Esophagus muscularis mucosa (tissue), 3 donors: ENCODE results near the gene KRT86.

Experiments used
- CTCF ChIP-seq, 3 experiments: fragments of 200-600 bp in 2 of 3; fragments of 450-650 bp in 1 of 3; sonication (generic) in 2 of 3; IDR thresholded peaks; one replicate each; pipeline ENCODE4 v1.5.1; 2017 to 2019; ENCODE audit warnings: antibody characterized with exemption in 3 of 3, mild to moderate bottlenecking in 2 of 3, moderate library complexity in 1 of 3
- POLR2A ChIP-seq: fragments of 450-650 bp; IDR thresholded peaks from one replicate; pipeline ENCODE4 v1.6.1; 2017; ENCODE audit warnings: antibody characterized with exemption, moderate library complexity, mild to moderate bottlenecking, low read depth
- POLR2AphosphoS5 ChIP-seq, 2 donors: sonication (generic); formaldehyde crosslinking; IDR thresholded peaks; one replicate each; pipeline ENCODE4 v1.6.1; 2017; ENCODE audit warnings: antibody characterized with exemption in 2 of 2

DNA sequence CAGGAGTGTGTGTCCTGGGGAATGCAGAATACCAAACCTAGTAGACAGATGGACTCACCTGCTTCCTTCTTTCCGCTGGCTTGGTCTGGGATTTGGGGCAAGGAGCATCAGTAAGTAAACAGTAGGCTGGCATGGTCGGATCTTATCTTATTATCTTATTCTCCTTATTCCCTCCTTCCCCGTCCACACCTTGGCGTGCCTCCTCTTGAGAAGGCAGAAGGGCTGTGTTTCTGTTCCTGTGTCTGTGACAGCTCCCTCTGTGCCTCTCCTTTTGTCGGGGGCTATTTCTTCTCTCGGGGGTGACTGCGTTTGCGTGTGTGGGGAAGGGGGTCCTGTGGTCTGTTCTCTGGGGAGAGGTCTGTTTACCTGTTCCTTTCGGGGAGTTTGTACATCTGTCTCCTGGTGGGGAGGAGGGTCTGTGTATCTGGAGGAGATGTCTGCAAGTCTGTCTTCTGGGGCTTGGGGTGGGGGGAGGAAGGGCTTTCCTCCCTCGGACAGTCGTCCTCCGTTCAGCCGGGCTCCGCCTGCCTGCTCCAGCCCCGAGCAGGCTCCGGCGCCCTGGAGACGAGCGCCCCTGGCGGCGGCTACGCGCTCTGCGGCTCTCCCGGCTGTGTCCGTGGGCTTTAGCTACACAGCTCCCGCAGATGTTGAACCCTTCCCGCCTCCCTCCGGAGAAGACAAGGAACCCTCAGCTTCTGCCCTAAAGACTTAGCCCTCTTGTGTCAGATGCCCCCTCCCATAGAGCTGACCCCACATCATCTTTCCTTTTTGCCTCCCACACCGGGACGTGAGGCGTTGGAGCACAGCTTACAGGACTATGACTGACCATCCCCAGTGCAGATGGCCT lies 4.4 kb downstream of the KRT86 start:
- no peak for TF ChIP-seq POLR2A
- TF ChIP-seq CTCF (IDR thresholded peaks at IDR 0.05) = peak; percentile 94 to 97 (median 95)
- peak; percentile 47 to 70 for TF ChIP-seq POLR2AphosphoS5 (IDR thresholded peaks at IDR 0.05)
